Spleen (tissue), 7 donors: ENCODE data around the gene ADCY2.

Experiments used
- POLR2A ChIP-seq, 3 donors: fragments of 450-650 bp; IDR thresholded peaks; one replicate each; pipeline ENCODE4 v1.5.1; 2017; ENCODE audit warnings: antibody characterized with exemption in 3 of 3, mild to moderate bottlenecking in 1 of 3
- POLR2AphosphoS5 ChIP-seq, 3 donors: sonication (generic); formaldehyde crosslinking; IDR thresholded peaks; one replicate each; pipeline ENCODE4 v1.5.1; 2017; ENCODE audit warnings: antibody characterized with exemption in 3 of 3
- TF ChIP-seq, protein P1 (sequence below), 11 experiments: fragments of 200-600 bp in 7 of 11; fragments of 450-650 bp in 4 of 11; sonication (generic) in 4 of 11; IDR thresholded peaks in 8 of 11; conservative IDR thresholded peaks in 3 of 11; 1 replicate in 7 of 11; 2 replicates in 4 of 11; pipeline versions ENCODE4 v1.4.0 to v1.8.0; 2016 to 2021; ENCODE audit warnings: antibody characterized with exemption in 11 of 11, inconsistent platforms in 4 of 11, mild to moderate bottlenecking in 1 of 11
- donor health status: DM: no; HTN: no; CAD: no; lungs with moderate emphysema.
- donor health status: DM: no; HTN: no; CAD: no.
- donor health status: DM: no; HTN: no; CAD: no.

DNA sequence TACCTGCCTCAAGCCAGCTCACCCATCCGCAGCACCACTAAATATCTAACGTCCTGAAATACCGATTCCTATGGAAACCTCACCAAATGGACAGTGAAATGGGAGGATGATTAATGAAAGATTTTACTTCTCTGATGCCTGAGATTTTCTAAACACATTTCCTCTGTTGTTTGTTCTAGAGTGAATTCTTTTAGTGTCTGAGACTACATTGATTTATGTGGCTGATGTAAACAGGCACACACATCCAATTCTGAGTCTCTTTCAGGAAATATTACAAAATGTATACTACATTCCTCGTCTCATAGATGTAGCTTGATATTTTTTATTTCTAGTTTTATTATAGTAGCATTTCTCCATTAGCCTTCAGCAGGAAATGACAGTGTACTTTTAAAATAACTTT, 20.5 kb upstream of the ADCY2 start:
- TF ChIP-seq POLR2AphosphoS5 (IDR thresholded peaks at IDR 0.05), result no peak
- TF ChIP-seq, protein P1, sequence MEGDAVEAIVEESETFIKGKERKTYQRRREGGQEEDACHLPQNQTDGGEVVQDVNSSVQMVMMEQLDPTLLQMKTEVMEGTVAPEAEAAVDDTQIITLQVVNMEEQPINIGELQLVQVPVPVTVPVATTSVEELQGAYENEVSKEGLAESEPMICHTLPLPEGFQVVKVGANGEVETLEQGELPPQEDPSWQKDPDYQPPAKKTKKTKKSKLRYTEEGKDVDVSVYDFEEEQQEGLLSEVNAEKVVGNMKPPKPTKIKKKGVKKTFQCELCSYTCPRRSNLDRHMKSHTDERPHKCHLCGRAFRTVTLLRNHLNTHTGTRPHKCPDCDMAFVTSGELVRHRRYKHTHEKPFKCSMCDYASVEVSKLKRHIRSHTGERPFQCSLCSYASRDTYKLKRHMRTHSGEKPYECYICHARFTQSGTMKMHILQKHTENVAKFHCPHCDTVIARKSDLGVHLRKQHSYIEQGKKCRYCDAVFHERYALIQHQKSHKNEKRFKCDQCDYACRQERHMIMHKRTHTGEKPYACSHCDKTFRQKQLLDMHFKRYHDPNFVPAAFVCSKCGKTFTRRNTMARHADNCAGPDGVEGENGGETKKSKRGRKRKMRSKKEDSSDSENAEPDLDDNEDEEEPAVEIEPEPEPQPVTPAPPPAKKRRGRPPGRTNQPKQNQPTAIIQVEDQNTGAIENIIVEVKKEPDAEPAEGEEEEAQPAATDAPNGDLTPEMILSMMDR (IDR thresholded peaks at IDR 0.05 in 8 of 11, conservative IDR thresholded peaks at IDR 0.05 in 3 of 11), result no peak
- TF ChIP-seq POLR2A (IDR thresholded peaks at IDR 0.05), result no peak
